HEK293T (cell line): Measurements from ENCODE around the gene KMT2C.

Experiments used
- CTCF ChIA-PET: fragments of 350-600 bp; formaldehyde crosslinking; extraction: SDS; loops from one replicate; lab custom pipeline; 2021; ENCODE audit warnings: antibody characterized with exemption, inconsistent platforms; lab: Yijun Ruan, JAX
- POLR2A ChIA-PET: fragments of 350-600 bp; formaldehyde crosslinking; extraction: SDS; loops from one replicate; lab custom pipeline; 2020; ENCODE audit warnings: antibody characterized with exemption, inconsistent platforms; lab: Yijun Ruan, JAX
- DNase-seq: peaks from one replicate; pipeline ENCODE4 v3.0.0; 2012; ENCODE audit warnings: mixed read lengths; ENCODE audit errors: extremely low spot score
- ARNT ChIP-seq: fragments of 450-650 bp; IDR thresholded peaks from 2 replicates; pipeline ENCODE4 v1.6.1; 2017; ENCODE audit warnings: mild to moderate bottlenecking
- BHLHE40 ChIP-seq: fragments of 450-650 bp; IDR thresholded peaks from 2 replicates; pipeline ENCODE4 v1.6.1; 2016; ENCODE audit warnings: mild to moderate bottlenecking, moderate library complexity, borderline replicate concordance
- CTBP1 ChIP-seq: fragments of 450-650 bp; IDR thresholded peaks from 2 replicates; pipeline ENCODE4 v1.6.1; 2016; ENCODE audit warnings: borderline replicate concordance
- ELF4 ChIP-seq: fragments of 450-650 bp; IDR thresholded peaks from 2 replicates; pipeline ENCODE4 v1.6.1; 2017; ENCODE audit warnings: antibody characterized with exemption
- FOXA1 ChIP-seq: fragments of 450-650 bp; IDR thresholded peaks from 2 replicates; pipeline ENCODE4 v1.6.1; 2016; ENCODE audit warnings: mild to moderate bottlenecking
- FOXK2 ChIP-seq: fragments of 450-650 bp; IDR thresholded peaks from 2 replicates; pipeline ENCODE4 v1.6.1; 2016; ENCODE audit warnings: mild to moderate bottlenecking
- FOXM1 ChIP-seq: fragments of 450-650 bp; IDR thresholded peaks from 2 replicates; pipeline ENCODE4 v1.6.1; 2017; ENCODE audit warnings: mild to moderate bottlenecking, borderline replicate concordance
- HDGF ChIP-seq: fragments of 450-650 bp; IDR thresholded peaks from 2 replicates; pipeline ENCODE4 v1.6.1; 2017; ENCODE audit warnings: antibody characterized with exemption, borderline replicate concordance
- L3MBTL2 ChIP-seq: fragments of 450-650 bp; conservative IDR thresholded peaks from 2 replicates; pipeline ENCODE4 v1.6.1; 2016; ENCODE audit warnings: mild to moderate bottlenecking
- LEF1 ChIP-seq: fragments of 450-650 bp; IDR thresholded peaks from 2 replicates; pipeline ENCODE4 v1.6.1; 2017; ENCODE audit warnings: mild to moderate bottlenecking, borderline replicate concordance
- NFRKB ChIP-seq: fragments of 450-650 bp; IDR thresholded peaks from 2 replicates; pipeline ENCODE4 v1.6.1; 2016; ENCODE audit warnings: mild to moderate bottlenecking, moderate library complexity
- PKNOX1 ChIP-seq: fragments of 450-650 bp; IDR thresholded peaks from 2 replicates; pipeline ENCODE4 v1.6.1; 2016
- SP1 ChIP-seq: fragments of 450-650 bp; IDR thresholded peaks from 2 replicates; pipeline ENCODE4 v1.6.1; 2017
- SUZ12 ChIP-seq: fragments of 450-650 bp; IDR thresholded peaks from 2 replicates; pipeline ENCODE4 v1.6.1; 2016; ENCODE audit warnings: mild to moderate bottlenecking
- TARDBP ChIP-seq: fragments of 450-650 bp; IDR thresholded peaks from 2 replicates; pipeline ENCODE4 v1.6.1; 2016
- ZNF384 ChIP-seq: fragments of 450-650 bp; IDR thresholded peaks from 2 replicates; pipeline ENCODE4 v1.6.1; 2016

Gene KMT2C

GRCh38 chr7:152370297-152370696 is 65.5 kb downstream of the KMT2C start:
- ChIA-PET POLR2A (no interaction called here), CTCF (no interaction called here)
- TF ChIP-seq L3MBTL2, result no peak
- TF ChIP-seq CTBP1, result no peak
- TF ChIP-seq LEF1, result no peak
- TF ChIP-seq BHLHE40, result no peak
- TF ChIP-seq SP1, result no peak
- TF ChIP-seq HDGF, result no peak
- no peak for TF ChIP-seq ZNF384
- TF ChIP-seq NFRKB, result no peak
- no peak for TF ChIP-seq FOXK2
- TF ChIP-seq SUZ12, result no peak
- no peak for TF ChIP-seq ELF4
- TF ChIP-seq FOXM1, result no peak
- no peak for TF ChIP-seq FOXA1
- TF ChIP-seq TARDBP, result no peak
- TF ChIP-seq ARNT, result no peak
- DNase-seq, result no peak

- DNase-seq, result no peak
- no peak for TF ChIP-seq SP1
- no peak for TF ChIP-seq LEF1
- TF ChIP-seq CTBP1, result no peak
- TF ChIP-seq NFRKB, result no peak
- no peak for TF ChIP-seq BHLHE40
- no peak for TF ChIP-seq TARDBP
- ChIA-PET POLR2A (no interaction called here), CTCF (no interaction called here)
These were observed 66.3 kb downstream of the KMT2C start for GRCh38 chr7:152369518-152369917.

GRCh38 chr7:152367170-152367569 is 68.6 kb downstream of the KMT2C start:
- ChIA-PET POLR2A (no interaction called here), CTCF (no interaction called here)
- DNase-seq, result no peak

GRCh38 chr7:152366662-152367061 is 69.1 kb downstream of the KMT2C start:
- TF ChIP-seq ARNT (no peak), PKNOX1 (no peak), ELF4 (no peak), HDGF (no peak), FOXK2 (no peak), ZNF384 (no peak), TARDBP (no peak), CTBP1 (no peak), FOXM1 (no peak), LEF1 (no peak)
- DNase-seq, result no peak
- CTCF ChIA-PET, result no interaction called here
- POLR2A ChIA-PET, result no interaction called here

More at GRCh38 chr7:152367170-152367569, 68.6 kb downstream of the KMT2C start:
- TF ChIP-seq BHLHE40 (no peak), L3MBTL2 (no peak), SP1 (no peak), ELF4 (no peak), FOXA1 (no peak), HDGF (no peak), ARNT (no peak), NFRKB (no peak), PKNOX1 (no peak), CTBP1 (no peak), FOXM1 (no peak), SUZ12 (no peak), FOXK2 (no peak), LEF1 (no peak), ZNF384 (no peak), TARDBP (no peak)

GRCh38 chr7:152365982-152366603 is 69.7 kb downstream of the KMT2C start:
- no peak for DNase-seq
- ChIA-PET CTCF (interaction anchor here (0.5 kb wide), 1 partner anchor 10 kb away, joined by 3 read pairs; no protein-coding TSS in a partner anchor), POLR2A (no interaction called here)
- TF ChIP-seq LEF1 (no peak), SUZ12 (no peak), BHLHE40 (no peak), HDGF (no peak), ZNF384 (no peak), FOXA1 (no peak), PKNOX1 (no peak), CTBP1 (no peak)

GRCh38 chr7:152363798-152364197 is 72.0 kb downstream of the KMT2C start:
- ChIA-PET POLR2A (no interaction called here), CTCF (interaction anchor here (1.2 kb wide), 1 partner anchor 22 kb away, joined by 3 read pairs; no protein-coding TSS in a partner anchor)
- no peak for TF ChIP-seq NFRKB
- no peak for TF ChIP-seq TARDBP
- no peak for TF ChIP-seq CTBP1
- no peak for TF ChIP-seq HDGF
- TF ChIP-seq PKNOX1, result no peak
- TF ChIP-seq SP1, result no peak
- no peak for TF ChIP-seq FOXM1
- no peak for TF ChIP-seq ZNF384
- TF ChIP-seq SUZ12, result no peak
- no peak for TF ChIP-seq LEF1
- no peak for TF ChIP-seq ARNT
- DNase-seq, result no peak
